IMR-90 (cell line): ENCODE results near the gene FOXL2NB. TPM values are rescaled to one million over a fixed set of nuclear protein-coding genes. Genes with fewer than 3 reads are reported as not detected.
A peak's percentile ranks its signal among the peaks of the same experiment; 100 is the strongest.

ENCODE experiments used
- ATAC-seq: fragments of 200-7000 bp; cut with Tn5 transposase; 2 replicates; pipeline ENCODE4 v1.9.1; 2020; ENCODE audit warnings: low read depth, mild to moderate bottlenecking, moderate library complexity
- BruUV-seq: library from RNA; stranded (reverse); fragments of 400-500 nt; replicated peaks from 2 replicates; lab custom pipeline; 2021; lab: Mats Ljungman, UMichigan
- CTCF ChIA-PET: fragments of 300-600 bp; formaldehyde crosslinking; extraction: SDS; loops from one replicate; lab custom pipeline; 2021; ENCODE audit warnings: antibody characterized with exemption; lab: Yijun Ruan, JAX
- POLR2A ChIA-PET: fragments of 300-600 bp; sonication (Branson Sonifier 250); formaldehyde crosslinking; loops from one replicate; lab custom pipeline; 2022; ENCODE audit warnings: antibody characterized with exemption; ENCODE audit not compliant: unreplicated experiment; lab: Charles Lee
- DNase-seq: peaks from one replicate; pipeline ENCODE4 v3.0.0; 2013
- H2AFZ ChIP-seq: replicated peaks from 2 replicates; pipeline ENCODE3; 2013; ENCODE audit warnings: low read length, mild to moderate bottlenecking; ENCODE audit not compliant: poor library complexity
- H2AK5ac ChIP-seq: 2 replicates; pipeline ENCODE4 v1.6.1; 2013; ENCODE audit warnings: low read depth, low read length, inconsistent platforms
- H2AK9ac ChIP-seq: replicated peaks from 2 replicates; pipeline ENCODE3; 2013; ENCODE audit warnings: mild to moderate bottlenecking, low read depth, low read length, moderate library complexity; ENCODE audit not compliant: poor library complexity
- H2BK120ac ChIP-seq: 2 replicates; pipeline ENCODE4 v1.6.1; 2013; ENCODE audit warnings: low read depth, low read length, inconsistent platforms
- H2BK15ac ChIP-seq: 3 replicates; pipeline ENCODE4 v1.6.1; 2013; ENCODE audit warnings: low read depth, low read length, inconsistent platforms
- H2BK20ac ChIP-seq: 2 replicates; pipeline ENCODE4 v1.6.1; 2013; ENCODE audit warnings: low read depth, mild to moderate bottlenecking, inconsistent platforms, low read length, moderate library complexity
- H2BK5ac ChIP-seq: 2 replicates; pipeline ENCODE4 v1.6.1; 2013; ENCODE audit warnings: mild to moderate bottlenecking, low read depth, low read length, inconsistent platforms; ENCODE audit not compliant: poor library complexity, severe bottlenecking
- H3K14ac ChIP-seq: replicated peaks from 2 replicates; pipeline ENCODE4 v1.6.1; 2013; ENCODE audit warnings: low read depth, low read length, inconsistent platforms
- H3K18ac ChIP-seq: 2 replicates; pipeline ENCODE4 v1.6.1; 2013; ENCODE audit warnings: low read depth, low read length, control low read depth
- H3K23ac ChIP-seq: 2 replicates; pipeline ENCODE4 v1.6.1; 2013; ENCODE audit warnings: low read depth, low read length, inconsistent platforms
- H3K27ac ChIP-seq: 2 replicates; pipeline ENCODE4 v1.5.1; 2013; ENCODE audit warnings: mild to moderate bottlenecking, control low read depth, low read length; ENCODE audit not compliant: insufficient read depth
- H3K27me3 ChIP-seq: 2 replicates; pipeline ENCODE4 v1.6.1; 2013; ENCODE audit warnings: low read length; ENCODE audit not compliant: control insufficient read depth, insufficient read depth
- H3K36me3 ChIP-seq: 2 replicates; pipeline ENCODE4 v1.6.1; 2013; ENCODE audit warnings: low read length, mixed read lengths; ENCODE audit not compliant: control insufficient read depth, insufficient read depth
- H3K4ac ChIP-seq: 2 replicates; pipeline ENCODE4 v1.6.1; 2013; ENCODE audit warnings: low read depth, low read length, inconsistent platforms
- H3K4me1 ChIP-seq: 2 replicates; pipeline ENCODE4 v1.6.1; 2013; ENCODE audit warnings: low read length, mixed read lengths; ENCODE audit not compliant: control insufficient read depth, insufficient read depth
- H3K4me2 ChIP-seq: 2 replicates; pipeline ENCODE4 v1.6.1; 2013; ENCODE audit warnings: low read depth, mild to moderate bottlenecking, control low read depth, low read length, moderate library complexity
- H3K4me3 ChIP-seq: 2 replicates; pipeline ENCODE4 v1.5.1; 2013; ENCODE audit warnings: low read depth, mild to moderate bottlenecking, control low read depth, low read length, moderate library complexity; ENCODE audit not compliant: insufficient read depth
- H3K56ac ChIP-seq: 2 replicates; pipeline ENCODE4 v1.6.1; 2013; ENCODE audit warnings: low read length, inconsistent platforms; ENCODE audit not compliant: insufficient read depth; ENCODE audit errors: extremely low read depth
- H3K79me1 ChIP-seq, 2 experiments: 2 replicates each; pipeline ENCODE4 v1.6.1; 2013; ENCODE audit warnings: low read length in 2 of 2, inconsistent platforms in 1 of 2, low read depth in 1 of 2
- H3K9ac ChIP-seq: 2 replicates; pipeline ENCODE4 v1.6.1; 2013; ENCODE audit warnings: low read depth, low read length, control low read depth
- H3K9me1 ChIP-seq: 2 replicates; pipeline ENCODE4 v1.6.1; 2013; ENCODE audit warnings: low read length, inconsistent platforms; ENCODE audit not compliant: insufficient read depth
- H3K9me3 ChIP-seq: 2 replicates; pipeline ENCODE4 v1.6.1; 2013; ENCODE audit warnings: low read length; ENCODE audit not compliant: control insufficient read depth, insufficient read depth
- H4K20me1 ChIP-seq: 2 replicates; pipeline ENCODE4 v1.6.1; 2013; ENCODE audit warnings: low read length, inconsistent platforms; ENCODE audit not compliant: insufficient read depth
- H4K5ac ChIP-seq: 2 replicates; pipeline ENCODE4 v1.6.1; 2013; ENCODE audit warnings: mild to moderate bottlenecking, low read depth, low read length, control low read depth
- H4K8ac ChIP-seq, 2 experiments: 2 replicates each; pipeline ENCODE4 v1.6.1; 2013; ENCODE audit warnings: low read depth in 2 of 2, low read length in 2 of 2, control low read depth in 1 of 2, inconsistent platforms in 1 of 2
- H4K91ac ChIP-seq: 2 replicates; pipeline ENCODE4 v1.6.1; 2013; ENCODE audit warnings: low read depth, low read length, inconsistent platforms; ENCODE audit not compliant: insufficient read depth
- CHD1 ChIP-seq: IDR thresholded peaks from 2 replicates; pipeline ENCODE4 v1.6.1; 2012; ENCODE audit warnings: low read depth, low read length, improper control_type of control experiment
- FOS ChIP-seq: fragments of 150-350 bp; IDR thresholded peaks from 2 replicates; pipeline ENCODE4 v1.6.1; 2016; ENCODE audit warnings: low read depth, low read length
- MAZ ChIP-seq: IDR thresholded peaks from 2 replicates; pipeline ENCODE4 v1.6.1; 2012; ENCODE audit warnings: low read depth, mild to moderate bottlenecking, low read length, improper control_type of control experiment, moderate library complexity, borderline replicate concordance
- RCOR1 ChIP-seq: IDR thresholded peaks from 2 replicates; pipeline ENCODE4 v1.6.1; 2012; ENCODE audit warnings: mild to moderate bottlenecking, low read length, improper control_type of control experiment; ENCODE audit not compliant: insufficient replicate concordance
- WGBS, 2 experiments: methylation state at CpG; one replicate each; pipeline versions ENCODE4 v1.1.5 to v1.1.7; 2013; ENCODE audit warnings: missing lambda C conversion rate in 2 of 2; ENCODE audit not compliant: insufficient read length in 1 of 2; ENCODE audit errors: extremely low coverage in 2 of 2; 5-methylcytosine and 5-hydroxymethylcytosine counted together
- dilution Hi-C: fragments of 300-500 bp; cut with HindIII; formaldehyde crosslinking; loops from one replicate; pipeline ENCODE4 v1.14.3; 2018; ENCODE audit warnings: low sequenced_read_pairs; ENCODE audit not compliant: unreplicated experiment
- in situ Hi-C: fragments of 300-500 bp; cut with MboI; formaldehyde crosslinking; loops from 3 replicates; pipeline ENCODE4 v1.14.3; 2019; ENCODE audit warnings: low sequenced_read_pairs, inconsistent platforms, mixed read lengths
- intact Hi-C: fragments of 100-400 bp; cut with micrococcal nuclease; formaldehyde crosslinking; loops from 2 replicates; pipeline ENCODE4 v1.10.0; 2022
- polyA plus RNA-seq, 3 experiments: library from polyadenylated mRNA; depleted of rRNA; stranded (reverse); fragments of >200 nt; gene quantifications; 2 replicates each; pipeline ENCODE4 v1.2.3, GENCODE V29; 2012; ENCODE audit warnings: low replicate concordance in 1 of 3
- total RNA-seq: library from RNA; depleted of rRNA; stranded (reverse); fragments of >200 nt; gene quantifications from 2 replicates; pipeline ENCODE4 v1.2.3, GENCODE V29; 2012

Gene FOXL2NB
- total and polyA plus RNA-seq, 2 of the 4 experiments (the other 2 are of a cell fraction): under 0.01 to 0.05 TPM

DNA sequence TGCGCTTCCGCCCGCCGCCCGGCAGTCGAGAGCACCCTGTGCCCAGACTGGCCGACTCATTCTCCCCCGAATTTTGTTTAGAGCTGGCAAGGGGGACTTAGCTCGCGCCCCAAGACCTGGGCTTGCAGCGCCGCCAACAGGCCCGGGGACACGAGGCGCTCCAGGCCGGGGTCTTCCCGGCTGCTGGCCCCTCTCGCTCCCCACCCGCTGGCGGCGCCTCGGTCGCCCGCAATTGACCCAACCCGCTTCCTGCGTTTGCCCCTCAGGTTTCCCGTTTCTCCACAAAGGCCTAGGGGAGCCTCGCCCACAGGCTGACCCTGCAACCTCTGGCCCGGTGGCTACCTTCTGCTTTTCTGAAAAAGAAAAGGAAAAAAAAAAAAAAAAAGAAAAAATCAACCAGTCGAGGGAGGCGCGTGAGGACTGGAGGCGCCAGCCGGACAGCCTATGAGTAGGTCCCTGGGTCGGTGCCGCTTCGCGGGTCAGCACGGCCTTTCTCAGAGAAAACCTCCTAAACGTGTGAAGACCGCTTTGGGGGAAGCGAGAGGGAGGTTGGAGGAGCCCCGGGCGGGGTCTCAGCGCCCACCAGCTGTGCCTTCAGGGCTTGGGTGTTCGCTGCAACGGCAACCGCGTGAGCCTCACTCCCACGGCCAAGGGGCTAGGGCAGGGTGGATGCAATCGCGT, 7.3 kb upstream of the FOXL2NB start:
- peaks cover 4% of the 10 kb centered on the region; the same call in 1 of the 2 replicates for H3K4me1 ChIP-seq
- no peak overlapping the region for H2BK20ac ChIP-seq
- in situ Hi-C loops: loop anchor here (10.0 kb wide), 1 partner anchor 175 kb away; no protein-coding TSS in a partner anchor
- H3K9ac ChIP-seq: no peak overlapping the region
- no peaks in the 10 kb centered on the region for H3K79me1 ChIP-seq
- peaks cover 19% of the 10 kb centered on the region for H4K20me1 ChIP-seq
- H2AK5ac ChIP-seq: no peak overlapping the region
- H3K4me3 ChIP-seq: no peak overlapping the region
- H3K23ac ChIP-seq: no peak overlapping the region
- H4K8ac ChIP-seq: no peak overlapping the region
- H3K36me3 ChIP-seq: no peaks in the 10 kb centered on the region
- dilution Hi-C loops: no loop called here
- no peak overlapping the region for H2AK9ac ChIP-seq
- H2BK120ac ChIP-seq: no peak overlapping the region
- peaks cover 92% of the 10 kb centered on the region for H3K27me3 ChIP-seq
- WGBS, 2 experiments: 5% methylated on average over 13 of the region's 52 CpGs; no CpG with 5 or more reads in 1 of the 2 experiments
- peaks cover 5% of the 10 kb centered on the region for H3K9me3 ChIP-seq
- ATAC-seq (no peak), DNase-seq (no peak)
- POLR2A ChIA-PET: no interaction called here
- no peak overlapping the region for H2BK15ac ChIP-seq
- no peak overlapping the region for H3K27ac ChIP-seq
- no peak for TF ChIP-seq CHD1
- TF ChIP-seq MAZ: no peak
- no peak for TF ChIP-seq RCOR1
- TF ChIP-seq FOS: no peak
- CTCF ChIA-PET: no interaction called here
- no peak overlapping the region for H3K4me2 ChIP-seq
- 0 out of 2 replicates have a peak, but pooled peaks cover 3% of the 10 kb centered on the region for H3K9me1 ChIP-seq
- no TSS peak for BruUV-seq
- intact Hi-C loops: loop anchor here (5.0 kb wide), 1 partner anchor 173 kb away; no protein-coding TSS in a partner anchor
- no peak overlapping the region for H3K14ac ChIP-seq
- H3K4ac ChIP-seq: no peak overlapping the region
- no peak overlapping the region for H2BK5ac ChIP-seq
- peak overlapping the region; percentile 17 for H2AFZ ChIP-seq
- no peak overlapping the region for H3K56ac ChIP-seq
- no peak overlapping the region for H3K18ac ChIP-seq
- no peak overlapping the region for H4K5ac ChIP-seq
- H4K91ac ChIP-seq: no peak overlapping the region
